GM18502 (cell line): ENCODE measurements around the gene ERGIC2.

Experiments
- ATAC-seq: cut with Tn5 transposase; IDR thresholded peaks from one replicate; pipeline ENCODE4 v1.9.1; 2021; ENCODE audit warnings: mild to moderate bottlenecking; ENCODE audit not compliant: unreplicated experiment, poor library complexity

Gene ERGIC2

DNA sequence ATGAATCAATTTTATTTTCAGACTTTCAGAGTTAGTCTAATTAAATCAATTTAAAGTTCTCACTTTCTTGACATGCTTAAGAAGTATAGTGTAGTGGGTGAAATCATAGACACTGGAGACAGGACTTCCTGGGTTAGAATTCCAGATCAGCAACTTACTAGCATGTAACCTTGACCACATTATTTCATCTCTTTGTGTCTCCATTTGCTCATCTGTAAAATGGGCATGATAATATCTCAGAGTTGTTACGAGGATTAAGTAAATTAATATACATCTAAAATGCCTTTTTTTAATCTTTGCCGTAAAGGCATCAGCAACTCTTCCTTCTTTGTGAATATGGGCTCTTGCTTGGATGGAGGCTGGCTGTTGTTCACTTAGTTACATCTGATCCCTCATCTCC lies 1.3 kb upstream of the ERGIC2 start:
- no peak for ATAC-seq

DNA sequence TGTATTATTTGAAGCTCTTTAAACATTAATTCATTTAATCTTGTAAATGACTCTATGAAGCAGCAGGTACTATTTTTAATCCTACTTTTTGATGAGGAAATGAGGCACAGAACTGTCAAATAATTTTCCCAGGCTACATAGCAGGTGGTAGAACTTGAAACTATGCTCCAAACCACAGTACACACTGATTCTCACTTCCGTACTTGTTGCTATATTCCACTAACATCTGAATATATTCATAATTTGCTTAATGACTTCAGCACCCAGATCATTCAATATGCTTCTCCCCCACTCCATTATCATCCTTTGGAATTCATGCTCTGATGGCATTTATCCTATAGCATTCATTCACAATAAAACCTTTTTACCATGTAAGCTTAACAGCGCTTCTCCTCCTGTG lies 4.9 kb downstream of the ERGIC2 start:
- no peak for ATAC-seq

DNA sequence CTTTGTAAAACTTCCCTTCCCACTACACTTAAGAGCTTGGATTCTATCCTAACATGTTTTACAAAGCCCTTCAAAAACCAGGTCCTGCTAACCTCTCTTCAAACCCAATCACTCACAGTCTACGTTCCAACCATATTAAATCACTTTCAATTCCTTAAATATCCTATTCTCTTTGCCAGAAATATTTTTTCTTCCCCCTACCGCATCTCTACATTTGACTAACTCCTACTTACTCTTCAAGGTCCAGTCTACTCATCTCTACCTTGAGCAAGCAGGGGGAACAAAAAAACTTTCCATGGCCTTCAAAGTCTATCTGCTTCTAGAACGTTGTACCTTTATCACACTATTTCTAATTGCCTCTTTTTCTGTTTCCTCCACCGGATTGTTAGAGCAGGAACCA lies 6.1 kb downstream of the ERGIC2 start:
- no peak for ATAC-seq

DNA sequence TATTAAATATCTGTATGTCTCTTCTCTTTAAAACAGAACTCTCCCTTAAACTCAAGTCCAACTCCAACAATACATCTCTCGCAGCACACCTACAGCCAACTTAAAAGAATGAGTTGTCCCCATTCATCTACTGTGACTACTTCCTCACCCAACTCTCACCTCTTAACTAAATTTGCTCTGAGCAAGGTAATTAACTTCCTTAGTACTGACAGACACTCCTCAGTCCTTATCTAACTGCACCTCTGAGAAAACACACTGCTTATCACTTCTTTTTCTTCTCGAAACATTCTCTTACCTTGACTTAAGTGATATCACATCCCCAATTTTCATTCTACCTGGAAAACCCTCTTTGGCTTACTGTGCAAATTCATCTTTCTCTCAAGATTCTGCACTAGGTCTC lies 7.0 kb downstream of the ERGIC2 start:
- no peak for ATAC-seq

DNA sequence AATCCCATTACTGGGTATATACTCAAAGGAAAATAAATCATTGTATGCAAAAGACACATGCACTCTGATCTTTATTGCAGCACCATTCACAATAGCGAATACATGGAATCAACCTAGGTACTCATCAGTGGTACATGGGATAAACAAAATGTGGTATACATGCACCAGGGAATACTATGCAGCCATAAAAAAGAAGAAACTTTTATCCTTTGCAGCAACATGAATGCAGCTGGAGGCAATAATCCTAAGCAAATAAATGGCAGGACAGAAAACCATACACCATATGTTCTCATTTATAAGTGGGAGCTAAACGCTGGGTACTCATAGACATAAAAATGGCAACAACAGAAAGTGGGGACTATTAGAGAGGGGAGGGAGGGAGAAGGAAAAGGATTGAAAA lies 15.9 kb downstream of the ERGIC2 start:
- no peak for ATAC-seq

DNA sequence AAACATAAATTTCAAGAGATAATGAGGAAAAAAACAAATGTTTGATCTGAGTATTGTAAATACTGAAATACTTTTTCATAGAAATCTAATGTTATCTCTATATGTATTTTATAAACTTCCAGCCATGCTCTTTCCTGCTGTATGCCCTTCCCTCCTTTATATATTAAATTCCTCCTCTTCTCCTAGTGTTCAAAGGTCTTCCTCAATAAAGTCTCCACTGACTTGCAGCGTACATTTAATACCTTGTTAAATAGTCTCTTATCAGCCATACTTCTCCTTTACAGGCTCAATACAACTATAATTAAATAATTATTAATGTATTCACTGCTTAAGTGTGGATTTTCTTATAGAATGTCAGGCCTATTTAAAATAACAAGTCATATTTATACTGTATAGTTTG lies 26.0 kb downstream of the ERGIC2 start:
- ATAC-seq = no peak

DNA sequence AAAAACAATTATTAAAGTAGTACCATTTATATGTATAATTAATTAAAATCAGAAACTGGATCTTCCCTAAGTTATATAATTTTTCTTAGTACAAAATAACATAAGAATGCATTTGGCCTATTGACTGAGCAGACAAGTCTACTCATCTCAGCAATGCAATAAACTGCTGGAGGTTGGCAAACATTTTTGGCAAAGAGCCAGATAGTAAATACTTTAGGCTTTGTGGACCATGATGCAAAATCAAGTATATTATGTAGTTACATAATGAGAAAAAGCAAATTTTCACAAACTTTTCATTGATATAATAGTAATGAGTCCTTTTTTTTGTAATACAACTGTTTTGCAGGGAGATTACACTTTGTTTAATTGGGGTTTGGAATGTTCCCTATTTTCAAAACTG lies 30.9 kb downstream of the ERGIC2 start:
- no peak for ATAC-seq

DNA sequence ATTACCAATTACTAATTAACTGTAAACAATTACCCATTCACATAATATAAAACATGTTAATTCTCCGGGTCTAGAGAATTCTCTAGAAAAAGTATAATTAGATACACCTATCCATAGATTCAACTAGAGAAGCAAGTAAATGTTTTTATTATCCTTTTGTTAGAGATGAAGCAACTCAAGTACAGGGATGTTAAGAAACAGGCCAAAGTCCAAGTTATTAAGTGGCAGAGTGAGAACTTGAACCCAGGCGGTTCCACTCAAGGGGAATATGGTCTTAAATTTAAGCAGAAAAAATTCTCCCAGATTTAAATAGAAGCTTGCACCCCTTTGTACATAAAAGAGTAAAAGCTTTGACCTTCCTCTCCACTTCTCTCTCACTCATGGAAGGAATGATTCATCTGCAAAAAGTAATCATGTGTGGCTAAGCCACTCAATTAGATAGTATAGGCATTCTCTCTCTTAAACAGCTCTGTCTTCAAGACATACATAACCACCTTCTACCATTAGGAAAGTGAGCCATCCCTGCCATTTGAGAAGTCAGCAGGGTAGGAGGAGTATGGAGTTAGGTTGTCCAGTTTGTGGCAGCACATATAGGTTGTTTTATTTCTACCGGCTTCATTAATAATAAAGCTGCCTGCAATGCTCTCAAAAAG lies 34.1 kb downstream of the ERGIC2 start:
- no peak for ATAC-seq

DNA sequence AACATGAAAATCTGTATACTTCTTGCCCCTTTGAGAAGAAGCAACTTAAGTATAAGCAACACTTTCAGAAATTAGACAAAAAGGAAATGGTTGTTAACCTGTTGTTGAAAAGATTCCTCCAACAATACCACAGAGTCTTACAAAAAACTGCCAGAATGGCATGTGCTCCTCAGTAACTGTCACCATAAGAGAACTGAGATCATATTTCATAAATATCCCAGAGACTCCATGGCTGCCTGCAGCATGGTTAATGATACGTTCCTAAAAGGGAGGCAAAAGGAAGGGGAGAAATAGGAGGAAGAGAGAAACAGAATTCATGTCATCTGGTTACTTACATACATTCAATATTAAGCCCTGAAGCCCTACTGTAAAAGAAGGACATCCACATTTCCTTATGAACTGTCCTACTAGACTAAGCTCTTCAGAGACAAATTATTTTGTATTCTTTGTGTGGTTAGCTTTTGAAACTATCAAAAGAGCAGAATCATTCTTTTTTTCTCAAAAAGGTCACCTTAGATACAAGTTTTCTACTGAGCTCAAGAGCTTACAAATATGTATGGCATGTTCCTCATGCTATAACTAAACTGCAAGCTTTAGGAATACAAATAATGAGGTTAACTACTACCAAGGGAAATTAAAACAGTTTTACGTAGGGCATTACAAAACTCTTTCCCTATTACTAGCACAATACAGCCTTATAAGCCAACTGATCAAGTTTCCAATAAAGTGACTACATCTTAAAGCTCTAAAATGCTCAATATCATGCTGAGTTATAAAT lies 37.8 kb downstream of the ERGIC2 start:
- no peak for ATAC-seq

DNA sequence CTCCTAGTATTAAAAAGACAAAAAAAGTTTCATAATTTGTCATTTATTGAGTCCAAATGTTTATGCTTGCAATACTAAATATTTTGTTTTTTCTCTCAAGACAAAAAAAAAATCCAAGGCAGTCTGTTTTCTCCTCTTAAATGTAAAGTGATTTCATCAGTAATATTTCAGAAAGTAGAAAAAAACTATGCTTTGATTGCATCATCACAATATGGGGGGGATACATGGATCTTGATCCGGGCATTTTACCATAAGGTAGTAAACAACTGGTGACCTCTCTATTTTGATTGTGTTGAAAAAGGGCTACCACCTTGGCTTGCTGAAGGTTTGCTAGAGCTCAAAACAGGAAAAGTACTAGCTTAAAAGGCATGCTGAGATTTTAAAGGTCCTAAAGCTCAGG lies 43.6 kb downstream of the ERGIC2 start:
- no peak for ATAC-seq

DNA sequence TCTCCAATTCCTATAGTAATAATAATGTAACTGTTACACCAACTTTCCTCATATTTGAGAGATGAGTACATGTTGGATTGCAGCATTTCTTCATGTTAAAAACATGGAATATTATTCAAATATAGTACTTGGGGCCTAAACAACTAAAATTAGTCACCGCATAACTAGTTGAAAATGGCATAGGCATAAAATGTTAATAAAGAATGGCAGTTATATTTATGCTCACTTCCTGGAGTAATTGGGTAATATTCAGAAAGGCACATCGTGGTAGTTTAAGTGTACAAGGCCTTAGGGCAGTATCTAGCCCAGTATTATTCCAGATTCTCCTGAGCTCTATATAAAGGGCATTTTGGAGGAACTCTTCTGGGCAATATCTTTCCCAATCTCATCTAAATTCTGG lies 46.0 kb downstream of the ERGIC2 start:
- ATAC-seq = no peak

DNA sequence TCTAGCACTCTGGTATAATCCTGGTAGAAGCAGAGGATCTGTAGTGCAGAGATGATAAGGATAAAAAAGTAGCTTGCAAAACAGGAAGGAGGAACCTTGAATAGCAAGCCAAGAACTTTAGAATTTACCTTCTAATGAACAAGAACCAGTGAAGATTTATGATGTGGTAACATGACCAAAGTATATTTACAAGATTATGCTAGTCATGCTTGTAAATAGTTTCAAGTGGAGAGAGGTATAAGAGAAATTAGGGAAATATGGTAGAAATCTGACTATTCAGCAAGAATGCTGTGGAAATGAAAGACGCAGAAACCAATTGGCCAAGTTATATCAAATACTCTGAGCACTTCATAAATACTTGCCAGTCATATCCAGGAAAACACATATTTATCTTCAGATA lies 47.8 kb downstream of the ERGIC2 start:
- no peak for ATAC-seq

DNA sequence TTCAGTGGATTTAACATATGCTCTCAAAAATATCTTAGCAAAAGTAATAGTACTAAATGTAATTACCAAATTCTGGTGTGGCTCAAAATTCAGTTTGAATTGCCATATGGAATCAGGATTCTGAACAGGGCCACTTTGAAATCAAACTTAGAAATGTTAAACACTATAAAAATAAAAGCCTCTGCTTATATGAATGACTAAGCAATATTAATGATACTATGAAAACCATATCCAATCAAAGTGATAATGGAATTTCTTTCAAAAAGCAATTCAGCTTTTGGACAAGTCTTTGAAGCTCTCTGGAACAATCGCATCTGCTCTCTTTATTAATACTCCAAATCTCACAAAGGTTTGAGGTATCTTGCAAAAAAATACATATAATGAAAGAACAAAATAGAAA lies 51.6 kb downstream of the ERGIC2 start:
- ATAC-seq = no peak

DNA sequence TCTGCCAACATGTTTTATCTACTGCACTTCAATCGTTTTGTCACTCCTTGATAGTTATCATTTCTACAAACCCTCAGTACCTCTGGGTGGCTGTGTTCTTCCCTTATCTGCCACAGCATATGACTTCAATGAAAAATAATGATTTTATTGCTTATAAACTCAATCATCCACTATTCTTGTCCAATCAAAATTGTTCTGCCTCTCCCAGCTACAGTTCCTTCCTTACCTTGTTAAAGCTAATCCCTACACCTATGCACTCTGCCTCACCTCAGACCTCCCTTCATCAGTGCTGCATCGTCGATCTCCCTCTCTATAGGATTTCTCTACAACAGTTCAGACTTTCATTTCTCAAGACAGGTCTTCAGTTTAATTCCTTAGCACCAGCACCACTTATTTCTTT lies 58.8 kb downstream of the ERGIC2 start:
- ATAC-seq = no peak

DNA sequence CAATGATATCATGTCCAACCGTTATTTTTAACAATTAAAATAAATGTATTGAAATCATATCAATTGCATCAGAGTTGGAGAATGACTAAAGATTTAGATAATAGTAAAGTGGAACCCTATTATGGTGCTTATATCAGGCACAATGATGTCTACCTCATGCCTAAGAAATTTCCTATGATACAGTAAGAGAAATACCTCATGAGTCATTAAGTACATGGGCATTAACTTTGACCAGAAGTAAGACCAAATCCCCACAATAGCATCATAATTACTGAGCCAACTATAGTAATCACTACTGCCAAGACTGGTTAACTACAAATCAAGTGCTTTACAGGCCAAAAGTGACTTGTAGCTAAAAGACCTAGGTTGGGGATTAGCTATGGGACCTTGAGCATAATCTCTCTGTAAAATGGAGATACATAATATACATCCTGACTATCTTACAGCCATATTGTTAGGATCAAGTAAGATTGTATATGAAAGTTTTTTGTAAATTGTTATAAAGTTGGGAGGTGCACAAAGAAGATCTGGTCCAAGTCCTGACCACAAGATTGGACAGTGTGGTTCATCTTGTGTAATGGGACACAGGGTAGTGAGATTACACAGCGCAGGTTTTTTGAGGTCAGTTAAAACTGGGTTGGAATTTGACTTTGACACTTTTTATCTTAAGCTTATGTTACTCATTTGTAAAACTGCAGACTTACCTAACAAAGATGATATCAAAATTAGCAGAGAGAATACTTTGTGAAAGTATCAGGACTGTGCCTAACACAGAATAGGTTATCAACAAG lies 60.5 kb downstream of the ERGIC2 start:
- ATAC-seq = no peak

DNA sequence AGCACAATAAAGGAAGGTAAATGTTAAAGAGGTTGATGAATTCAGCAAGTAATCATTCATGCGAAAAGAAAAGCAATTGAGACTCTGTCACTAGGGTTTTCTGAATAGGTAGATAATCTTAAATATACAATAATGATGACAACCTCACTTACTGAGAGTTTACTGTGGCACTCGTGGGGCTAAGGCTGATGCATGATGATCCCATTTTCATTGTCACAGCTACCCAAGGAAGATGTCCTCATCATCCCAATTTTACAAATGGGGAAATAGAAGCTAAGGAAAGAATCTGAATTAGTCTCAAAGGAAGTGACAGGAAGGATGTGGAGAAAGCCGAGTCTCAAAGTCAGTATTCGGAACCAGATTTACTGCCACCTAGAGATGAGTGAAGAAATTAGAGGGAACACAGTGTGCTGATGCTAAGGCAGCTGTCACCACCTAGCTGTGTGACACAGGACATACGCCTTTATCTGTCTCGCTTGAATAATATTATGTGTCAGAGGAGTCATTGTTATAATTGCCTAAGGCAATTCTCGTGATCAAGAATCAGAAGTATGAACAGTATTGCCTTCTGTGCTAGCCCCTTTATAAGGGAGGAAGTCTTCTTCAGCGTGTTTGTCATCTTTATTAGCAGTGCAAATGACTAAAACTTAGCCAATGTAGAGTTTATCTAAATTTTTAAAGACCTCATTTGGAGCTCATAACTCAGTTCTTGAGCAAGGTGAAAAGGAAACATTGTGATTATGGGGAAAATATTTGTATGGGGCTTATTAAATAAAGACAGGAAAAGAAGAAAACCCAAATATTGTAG lies 63.2 kb downstream of the ERGIC2 start:
- peak; percentile 100 for ATAC-seq

DNA sequence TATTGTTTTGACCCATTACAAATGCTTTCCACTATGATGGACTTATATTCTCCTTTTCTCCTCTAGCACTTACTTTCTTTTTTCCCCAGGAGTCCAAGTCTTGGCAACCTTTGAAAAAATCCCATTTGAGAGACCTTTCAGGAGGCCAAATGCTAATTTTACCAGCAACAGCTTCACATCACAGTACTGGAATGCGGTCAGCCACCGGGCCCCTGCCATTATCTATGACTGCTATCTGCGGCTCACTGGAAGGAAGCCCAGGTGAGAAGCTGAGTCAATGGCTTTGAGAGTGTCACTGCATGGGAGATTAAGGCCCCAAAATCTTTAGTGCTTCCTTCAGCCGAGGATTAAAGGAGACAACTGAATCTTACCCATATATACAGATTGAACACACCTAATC lies 64.2 kb downstream of the ERGIC2 start:
- ATAC-seq = no peak

DNA sequence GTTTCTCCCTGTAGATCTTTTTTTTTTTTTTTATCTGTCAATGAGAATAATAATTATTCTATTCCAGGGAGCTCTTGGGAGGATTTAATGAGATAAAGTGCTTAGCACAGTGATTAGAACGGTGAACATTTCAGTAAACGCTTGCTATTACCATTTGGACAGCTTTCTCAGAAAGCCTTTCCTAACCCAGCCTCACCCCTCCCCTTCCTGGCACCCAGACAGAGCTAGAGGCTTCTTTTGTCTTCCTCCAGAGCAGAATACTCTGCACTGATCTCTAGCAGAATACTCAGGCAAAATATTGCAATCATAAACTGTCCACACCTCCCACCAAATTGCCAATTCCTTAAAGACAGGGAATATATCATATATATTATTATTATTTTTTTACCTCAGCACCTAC lies 66.6 kb downstream of the ERGIC2 start:
- no peak for ATAC-seq

DNA sequence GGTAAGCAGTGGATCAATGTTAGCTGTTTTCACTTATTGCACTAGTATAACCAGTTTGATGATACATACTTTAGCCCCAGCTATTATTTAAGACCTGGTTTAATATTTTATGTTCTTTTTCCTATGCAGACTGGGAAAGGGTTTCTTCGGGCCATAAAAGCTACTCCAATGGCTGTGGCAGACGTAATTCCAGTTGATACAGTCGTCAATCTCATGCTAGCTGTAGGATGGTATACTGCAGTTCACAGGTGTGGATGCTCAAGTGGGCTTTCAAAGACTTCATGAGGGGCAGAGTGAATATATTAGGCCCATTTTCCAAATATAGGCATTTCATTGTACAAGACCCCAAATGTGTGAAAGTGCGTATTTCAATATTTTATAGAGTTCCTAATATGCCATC lies 70.1 kb downstream of the ERGIC2 start:
- no peak for ATAC-seq

DNA sequence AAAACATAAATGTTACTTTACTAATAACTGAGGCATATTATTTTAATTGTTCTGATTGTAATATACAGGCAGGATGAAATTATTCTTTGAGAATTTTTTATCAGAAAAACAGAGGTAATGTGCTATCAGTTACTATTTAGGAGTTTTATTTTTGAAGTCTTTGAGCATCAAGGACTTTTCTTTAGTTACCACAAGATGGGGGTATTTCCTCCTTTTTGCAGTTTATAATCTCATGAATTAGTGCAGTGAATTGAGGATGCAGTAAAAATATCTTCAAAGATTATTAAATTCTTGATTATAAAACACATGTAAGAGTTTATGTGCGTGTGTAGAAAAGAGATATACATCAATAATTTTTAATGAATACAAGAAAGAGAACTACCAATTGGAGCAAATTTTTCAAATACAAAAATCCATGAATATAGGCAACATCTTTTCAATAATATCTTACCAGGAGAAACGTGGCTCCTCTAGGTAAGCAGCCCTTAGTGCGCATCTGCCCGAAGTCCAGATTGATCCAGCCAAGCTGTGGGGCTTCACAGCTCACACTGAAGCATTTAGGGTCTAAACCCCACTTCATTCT lies 71.6 kb downstream of the ERGIC2 start:
- ATAC-seq = no peak
